Pancreas (tissue), 10 donors: ENCODE measurements around the gene BAD. TPM values are rescaled to one million over a fixed set of nuclear protein-coding genes. Genes with fewer than 3 reads are reported as not detected.
"Not testable (repeated sequence)": the region's sequence is repeated elsewhere in the genome, so short reads cannot be mapped to it uniquely, and the experiment has no call there.

ENCODE experiments used
- ATAC-seq, 4 donors: fragments of 200-7000 bp; cut with Tn5 transposase; one replicate each; pipeline versions ENCODE4 v1.8.0 to v1.9.1; 2020; ENCODE audit warnings: mild to moderate bottlenecking in 4 of 4, moderate library complexity in 4 of 4
- DNase-seq, 6 donors: peaks; one replicate each; pipeline ENCODE4 v3.0.0-alpha.2; 2020
- FAIRE-seq: peaks from 2 replicates; lab custom pipeline; 2012; peaks lifted over from hg19 to GRCh38; lab: Jason Lieb, UNC
- H3K27ac ChIP-seq, 4 donors: fragments of 200-600 bp; sonication (generic); 1 replicate in 3 of 4; 2 replicates in 1 of 4; pipeline versions ENCODE4 v1.5.0 to v1.8.0; 2020
- H3K27me3 ChIP-seq, 4 donors: fragments of 200-600 bp; one replicate each; pipeline ENCODE4 v1.8.0; 2021
- H3K36me3 ChIP-seq, 3 donors: fragments of 200-600 bp; sonication (generic) in 1 of 3; one replicate each; pipeline versions ENCODE4 v1.5.0 to v1.8.0; 2020 to 2021
- H3K4me1 ChIP-seq, 3 donors: fragments of 200-600 bp; one replicate each; pipeline ENCODE4 v1.8.0; 2021
- H3K4me3 ChIP-seq, 4 donors: fragments of 200-600 bp; sonication (generic) in 2 of 4; one replicate each; pipeline versions ENCODE4 v1.5.0 to v1.8.0; 2020 to 2021
- H3K9me3 ChIP-seq, 4 donors: fragments of 200-600 bp; one replicate each; pipeline ENCODE4 v1.8.0; 2021
- WGBS, 2 donors: extraction: QIAGEN DNeasy Blood & Tissue Kit; methylation state at CpG; one replicate each; pipeline ENCODE4 v1.1.7; 2013; 5-methylcytosine and 5-hydroxymethylcytosine counted together
- intact Hi-C, 3 donors: fragments of 100-400 bp; cut with DNase I; formaldehyde crosslinking; loops; one replicate each; pipeline versions ENCODE4 v1.11.1 to v1.14.2; 2022
- polyA plus RNA-seq, 2 donors: library from polyadenylated mRNA; stranded (reverse); fragments of 200-250 nt; gene quantifications; one replicate each; pipeline ENCODE4 v1.2.3, GENCODE V29; 2013
- total RNA-seq, 6 donors: library from RNA; stranded (reverse); fragmentation: NEBNext Ultra II Directional in 4 of 6; extraction: Animal tissue kit (Norgen Biotek cat#: 25700) in 4 of 6; gene quantifications; one replicate each; pipeline versions ENCODE4 v1.2.1 to v1.2.4, GENCODE V29; 2021 to 2023
- TF ChIP-seq, protein P1 (sequence below), 4 donors: fragments of 200-600 bp; sonication (generic) in 3 of 4; IDR thresholded peaks; one replicate each; pipeline versions ENCODE4 v1.5.0 to v1.8.0; 2021; ENCODE audit warnings: antibody characterized with exemption in 4 of 4
- donor health status: healthy with polysubstance abuse.
- donor health status: DM: no; HTN: no; CAD: no; lungs with moderate emphysema.
- donor health status: DM: no; HTN: no; CAD: no.
- donor health status: control.
- donor health status: control.
- donor health status: Bipolar disorder and iron deficiency.
- donor health status: DM: yes; HTN: yes; CAD: no.
- donor health status: DM: no; HTN: no; CAD: no.
- donor health status: DM: no; HTN: no; CAD: no.
- donor health status: DM: yes; HTN: yes; CAD: no.

BAD gene
- total and polyA plus RNA-seq, 8 donors = 21.5 to 66.3 (median 24.5) TPM

DNA sequence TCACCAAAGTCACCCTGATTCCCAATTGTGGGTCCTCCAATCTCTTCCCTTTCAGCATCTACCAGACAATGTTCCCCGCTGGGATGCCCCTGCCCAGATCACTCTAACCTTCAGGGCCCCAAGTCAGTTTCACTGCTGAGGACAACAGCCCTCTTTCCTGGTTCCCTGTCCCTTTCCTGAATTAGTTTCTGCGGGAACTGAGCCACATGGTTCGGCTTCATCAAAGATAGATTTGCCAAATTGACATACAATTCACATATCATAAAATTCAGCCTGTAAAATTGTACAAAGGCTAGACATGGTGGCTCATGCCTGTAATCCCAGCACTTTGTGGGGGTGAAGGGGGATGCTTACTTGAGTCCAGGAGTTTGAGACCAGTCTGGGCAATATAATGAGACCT, 43.5 kb upstream of the BAD start:
- intact Hi-C loops = no loop called here
- ATAC-seq (no peak), FAIRE-seq (no peak), DNase-seq (no peak)
- no peaks in the 10 kb centered on the region for H3K36me3 ChIP-seq
- TF ChIP-seq, protein P1, sequence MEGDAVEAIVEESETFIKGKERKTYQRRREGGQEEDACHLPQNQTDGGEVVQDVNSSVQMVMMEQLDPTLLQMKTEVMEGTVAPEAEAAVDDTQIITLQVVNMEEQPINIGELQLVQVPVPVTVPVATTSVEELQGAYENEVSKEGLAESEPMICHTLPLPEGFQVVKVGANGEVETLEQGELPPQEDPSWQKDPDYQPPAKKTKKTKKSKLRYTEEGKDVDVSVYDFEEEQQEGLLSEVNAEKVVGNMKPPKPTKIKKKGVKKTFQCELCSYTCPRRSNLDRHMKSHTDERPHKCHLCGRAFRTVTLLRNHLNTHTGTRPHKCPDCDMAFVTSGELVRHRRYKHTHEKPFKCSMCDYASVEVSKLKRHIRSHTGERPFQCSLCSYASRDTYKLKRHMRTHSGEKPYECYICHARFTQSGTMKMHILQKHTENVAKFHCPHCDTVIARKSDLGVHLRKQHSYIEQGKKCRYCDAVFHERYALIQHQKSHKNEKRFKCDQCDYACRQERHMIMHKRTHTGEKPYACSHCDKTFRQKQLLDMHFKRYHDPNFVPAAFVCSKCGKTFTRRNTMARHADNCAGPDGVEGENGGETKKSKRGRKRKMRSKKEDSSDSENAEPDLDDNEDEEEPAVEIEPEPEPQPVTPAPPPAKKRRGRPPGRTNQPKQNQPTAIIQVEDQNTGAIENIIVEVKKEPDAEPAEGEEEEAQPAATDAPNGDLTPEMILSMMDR (IDR thresholded peaks at IDR 0.05) = no peak
- no peaks in the 10 kb centered on the region for H3K27me3 ChIP-seq
- H3K27ac ChIP-seq = no peak overlapping the region
- peaks cover 4 to 12% (median 8%) of the 10 kb centered on the region in 3 donors for H3K4me1 ChIP-seq
- no peaks in the 10 kb centered on the region for H3K9me3 ChIP-seq
- no peak overlapping the region for H3K4me3 ChIP-seq
- WGBS, 2 donors = 62 to 71% methylated on average over 3 of the region's 3 CpGs

DNA sequence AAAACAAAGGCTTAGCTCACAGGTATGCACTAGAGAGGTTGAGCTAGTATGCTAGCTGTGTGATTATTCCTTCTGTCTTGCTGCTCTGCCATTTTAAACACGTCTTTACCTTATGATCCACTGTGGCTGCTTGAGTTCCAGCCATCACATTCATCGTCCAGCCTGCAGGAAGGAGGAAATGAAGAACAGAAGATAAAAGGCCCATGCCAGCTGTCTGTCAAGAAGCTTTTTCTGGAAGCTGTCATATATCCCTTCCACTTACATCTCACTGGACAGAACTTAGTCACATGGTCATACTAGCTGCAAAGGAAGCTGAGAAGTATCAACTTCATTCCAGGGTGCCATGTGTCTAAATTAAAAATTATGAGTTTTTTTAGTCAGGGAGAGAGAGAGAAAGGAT, 42.9 kb upstream of the BAD start:
- 83 to 90% methylated on average over 2 of the region's 2 CpGs for WGBS, 2 donors
- TF ChIP-seq, protein P1 (IDR thresholded peaks at IDR 0.05) = no peak
- no peak for FAIRE-seq

DNA sequence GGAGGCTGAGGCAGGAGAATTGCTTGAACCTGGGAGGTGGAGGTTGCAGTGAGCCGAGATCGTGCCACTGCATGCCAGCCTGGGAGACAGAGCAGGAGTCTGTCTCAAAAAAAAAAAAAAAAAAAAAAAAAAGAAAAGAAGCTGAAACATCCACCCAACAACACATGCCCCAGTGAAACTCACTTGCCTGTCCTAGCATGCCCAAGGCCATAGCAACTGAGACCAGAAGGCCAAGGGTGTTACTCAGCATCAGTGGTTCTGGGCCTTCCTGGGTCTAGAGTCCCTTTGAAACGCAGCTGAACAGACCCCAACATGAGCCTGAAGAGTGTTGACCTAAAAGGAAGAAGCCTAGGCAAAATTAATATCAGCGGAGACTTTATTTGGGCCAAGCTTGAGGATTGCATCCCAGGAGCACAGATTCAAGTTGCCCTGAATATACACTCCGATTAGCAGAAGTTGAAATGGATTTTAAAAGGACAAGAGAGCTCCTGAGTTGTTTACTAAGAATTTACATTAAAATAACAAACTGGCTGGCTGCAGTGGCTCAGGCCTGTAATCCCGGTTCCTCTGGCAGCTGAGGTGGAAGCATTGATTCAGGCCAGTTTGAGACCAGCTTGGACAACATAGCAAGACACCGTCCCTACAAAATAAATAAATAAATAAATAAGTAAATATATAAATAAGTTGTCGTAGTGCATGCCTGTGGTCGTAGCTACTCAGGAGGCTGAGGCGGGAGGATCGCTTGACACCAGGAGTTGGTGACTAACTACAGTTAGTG, 40.4 kb upstream of the BAD start:
- FAIRE-seq (no peak), ATAC-seq (no peak), DNase-seq (no peak)
- H3K4me1 ChIP-seq = peaks cover 0 to 6% (median 0%) of the 10 kb centered on the region in 3 donors
- 90 to 93% methylated on average over 11 of the region's 11 CpGs for WGBS, 2 donors
- TF ChIP-seq, protein P1 (IDR thresholded peaks at IDR 0.05) = no peak
- no peaks in the 10 kb centered on the region for H3K36me3 ChIP-seq
- intact Hi-C loops = no loop called here
- H3K4me3 ChIP-seq = no peak overlapping the region
- H3K27ac ChIP-seq = no peak overlapping the region
- no peaks in the 10 kb centered on the region for H3K27me3 ChIP-seq
- no peaks in the 10 kb centered on the region for H3K9me3 ChIP-seq

More for the DNA sequence above, 42.9 kb upstream of the BAD start:
- ATAC-seq (no peak), DNase-seq (no peak)
- Histone ChIP-seq H3K27ac (no peak overlapping the region), H3K4me1 (peaks cover 4 to 12% (median 8%) of the 10 kb centered on the region in 3 donors), H3K27me3 (no peaks in the 10 kb centered on the region), H3K4me3 (no peak overlapping the region), H3K36me3 (no peaks in the 10 kb centered on the region), H3K9me3 (no peaks in the 10 kb centered on the region)
- intact Hi-C loops = no loop called here

DNA sequence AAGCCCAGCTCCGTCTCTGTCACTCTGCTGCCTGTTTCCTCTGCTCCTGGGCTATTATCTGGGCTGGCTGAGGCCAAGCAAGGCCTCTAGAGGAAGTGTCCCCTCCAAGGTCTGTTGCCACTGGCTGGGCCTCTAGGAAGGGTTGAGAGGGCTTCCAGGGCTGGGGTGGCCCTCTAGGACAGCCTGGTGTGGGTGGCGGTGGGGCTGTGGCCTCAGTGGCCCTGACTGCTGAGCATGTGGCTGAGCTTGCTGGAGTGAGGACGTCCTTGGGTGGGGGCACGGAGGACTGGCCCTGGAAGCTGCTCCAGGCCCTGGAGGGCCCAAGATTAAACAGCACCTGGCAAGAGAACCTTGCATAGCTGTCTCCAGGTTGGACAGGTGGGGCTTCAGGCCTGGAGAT, 39.5 kb upstream of the BAD start:
- FAIRE-seq, H3K4me3 ChIP-seq, H3K27ac ChIP-seq, DNase-seq, H3K27me3 ChIP-seq, H3K4me1 ChIP-seq, ATAC-seq, intact Hi-C loops, H3K36me3 ChIP-seq, H3K9me3 ChIP-seq: not testable (repeated sequence)
- WGBS, 2 donors = 75 to 84% methylated on average over 3 to 4 of the region's 4 CpGs

DNA sequence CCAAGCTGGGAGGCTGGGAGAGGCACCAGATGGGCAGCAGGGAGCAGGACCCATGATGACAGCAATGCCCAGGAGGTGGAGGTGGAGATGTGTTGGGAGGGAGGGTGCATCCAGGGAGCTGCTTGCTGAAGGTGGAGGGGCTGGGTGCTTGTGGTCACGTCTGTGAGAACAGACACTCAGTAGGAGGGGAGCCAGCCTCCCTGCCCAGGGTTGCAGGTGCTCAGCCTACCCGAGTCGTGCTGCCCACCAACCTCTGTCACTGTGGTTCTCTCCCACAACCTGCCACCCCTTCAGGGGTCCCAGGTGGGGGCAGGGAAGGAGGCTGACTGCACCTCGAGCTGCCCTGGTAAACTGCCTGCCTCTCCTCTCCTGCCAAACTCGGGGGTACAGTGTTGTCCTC, 38.9 kb upstream of the BAD start:
- no peak for DNase-seq
- H3K27me3 ChIP-seq = no peaks in the 10 kb centered on the region
- no peaks in the 10 kb centered on the region for H3K36me3 ChIP-seq
- H3K27ac ChIP-seq = no peak overlapping the region
- no peak for ATAC-seq
- H3K9me3 ChIP-seq = no peaks in the 10 kb centered on the region
- no peak for FAIRE-seq
- H3K4me1 ChIP-seq = peaks cover 0 to 7% (median 6%) of the 10 kb centered on the region in 3 donors
- TF ChIP-seq, protein P1 (IDR thresholded peaks at IDR 0.05) = no peak
- no peak overlapping the region for H3K4me3 ChIP-seq
- intact Hi-C loops = no loop called here
- WGBS, 2 donors = 68 to 82% methylated on average over 5 of the region's 5 CpGs
